ENCODE data around the gene ACTL10.
A peak's percentile ranks its signal among the peaks of the same experiment; 100 is the strongest.

The ACTL10 gene

DNA sequence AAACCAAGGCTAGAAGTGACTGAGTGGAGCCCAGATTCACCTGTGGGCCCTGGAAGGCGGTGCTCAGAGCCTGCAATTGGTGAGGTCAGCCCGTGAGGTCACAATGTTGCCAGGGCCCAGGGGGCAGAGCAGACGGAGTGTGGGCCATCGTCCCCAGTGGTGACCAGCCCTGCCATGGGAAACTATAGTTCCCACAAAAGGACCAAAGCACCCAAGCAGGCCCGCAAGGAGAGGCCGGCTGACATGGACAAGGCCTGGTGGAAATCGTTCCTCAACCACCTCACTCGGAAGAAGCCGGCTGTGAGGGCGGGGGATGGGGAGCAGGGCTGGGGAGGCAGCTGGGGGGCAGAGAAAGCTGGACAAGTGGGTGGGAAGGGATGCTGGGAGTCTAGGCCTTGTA lies 4.6 kb upstream of the ACTL10 start, which contains the start of gene C20orf144:
Gene C20orf144, plus strand, starts transcription at position 156 of the 400 bp plus-strand sequence. Its CDS starts 19 bp downstream, at position 175.
- DNase-seq (ENCODE audit: extremely low read depth in 1 of 2, low read depth in 1 of 2) = no peak

DNA sequence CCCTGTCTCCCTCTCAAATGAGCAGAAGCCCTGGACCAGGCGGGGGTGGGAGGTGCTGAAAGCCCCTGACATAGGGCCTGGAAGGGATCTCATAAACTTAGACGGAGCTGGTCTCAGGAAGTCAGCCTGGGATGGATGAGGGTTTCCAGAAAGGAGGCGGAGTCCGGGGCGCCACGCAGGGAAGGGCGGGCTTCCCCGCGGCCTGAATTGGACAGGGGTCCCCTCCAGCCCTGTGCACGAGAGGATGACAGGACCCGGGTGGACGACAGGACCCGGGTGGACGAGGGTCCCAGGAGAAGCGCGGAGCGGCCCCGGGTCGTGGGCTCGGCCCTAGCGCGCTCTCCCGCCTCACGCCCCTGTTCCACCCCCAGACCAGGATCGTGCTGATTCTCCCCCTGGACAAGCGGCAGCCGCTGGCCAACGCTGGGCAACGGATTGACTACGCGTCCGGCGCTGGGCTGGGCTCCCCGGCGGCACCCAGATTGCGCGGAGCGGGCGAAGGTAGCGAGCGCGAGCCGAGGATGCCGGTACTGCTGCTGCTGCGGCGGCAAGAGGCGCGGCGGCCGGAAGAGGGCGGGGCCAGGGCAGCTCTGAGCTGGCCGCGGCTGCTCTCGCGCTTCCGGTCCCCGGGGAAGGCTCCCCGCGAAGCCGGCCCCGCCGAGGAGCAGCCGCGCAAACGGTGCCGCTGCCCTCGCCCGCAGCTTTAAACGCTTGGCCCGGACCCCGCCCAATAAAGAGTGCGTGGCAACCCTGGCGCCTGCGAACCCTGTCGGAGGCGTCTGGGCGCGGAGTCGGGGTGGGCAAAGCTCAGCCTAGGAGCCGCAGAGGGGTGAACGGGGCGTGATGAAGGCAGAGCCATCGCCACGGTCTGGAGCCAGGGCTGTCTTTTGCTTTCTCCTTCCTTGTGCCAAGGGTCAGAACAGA lies 3.3 kb upstream of the ACTL10 start:
- peak; percentile 73 to 76 for DNase-seq (ENCODE audit: extremely low read depth in 1 of 2, low read depth in 1 of 2)

DNA sequence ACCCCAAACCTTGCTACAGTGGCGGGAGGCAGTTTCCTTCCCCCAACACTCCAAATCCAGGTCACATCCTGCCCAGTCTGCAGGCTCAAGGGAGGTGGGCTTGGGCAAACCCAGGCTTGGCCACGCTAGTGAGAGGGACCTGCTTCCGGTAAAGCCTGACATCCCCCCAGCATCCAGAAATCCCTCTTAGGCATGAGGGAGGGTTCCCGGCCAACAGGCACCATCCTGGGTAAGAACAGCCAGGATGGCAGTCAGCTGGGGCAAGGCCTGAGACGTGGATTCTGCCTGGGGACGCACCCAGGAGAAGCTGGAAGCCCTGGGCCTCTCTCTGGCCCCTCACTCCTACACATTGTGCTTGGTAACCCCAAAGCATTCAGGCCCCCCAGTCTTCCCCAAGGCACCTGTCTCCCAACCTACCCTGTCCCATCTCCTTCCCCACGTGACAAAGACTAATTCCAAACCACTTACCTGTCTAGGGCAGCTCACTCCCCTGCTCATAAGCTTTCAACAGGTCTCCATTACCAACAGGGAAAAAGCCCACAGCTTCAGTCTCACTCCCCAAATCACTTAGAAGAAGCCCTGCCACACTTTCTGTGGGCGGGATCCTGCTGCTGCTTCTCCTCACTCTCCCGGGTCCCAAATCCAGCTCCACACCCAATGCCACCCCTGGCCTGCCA lies 2.5 kb upstream of the ACTL10 start:
- DNase-seq (ENCODE audit: extremely low read depth in 1 of 2, low read depth in 1 of 2) = no peak

DNA sequence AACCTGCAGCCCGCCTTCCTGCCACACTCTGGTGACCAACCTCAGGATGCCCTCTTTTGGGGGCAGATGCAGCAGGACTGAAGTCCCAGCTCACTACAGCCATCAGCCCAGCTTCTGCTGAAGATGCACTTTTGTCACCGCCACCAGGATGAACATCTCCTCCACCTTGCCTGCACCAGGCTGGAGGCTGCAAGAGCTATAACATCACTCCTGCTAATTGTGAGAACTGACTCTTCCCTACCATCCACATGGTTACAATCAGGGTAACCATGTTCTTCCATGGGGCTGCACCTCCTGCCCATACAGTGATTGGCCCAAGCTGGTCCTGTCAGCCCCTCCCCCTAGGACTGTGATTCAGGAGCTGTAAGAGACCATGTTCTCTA lies 2.0 kb upstream of the ACTL10 start:
- no peak for DNase-seq (ENCODE audit: extremely low read depth in 1 of 2, low read depth in 1 of 2)

GRCh38 chr20:33667245-33667675 lies 517 bp downstream of the ACTL10 start:
- peak in 1 of 2 donors; percentile 33 for DNase-seq (ENCODE audit: extremely low read depth in 1 of 2, low read depth in 1 of 2)

DNA sequence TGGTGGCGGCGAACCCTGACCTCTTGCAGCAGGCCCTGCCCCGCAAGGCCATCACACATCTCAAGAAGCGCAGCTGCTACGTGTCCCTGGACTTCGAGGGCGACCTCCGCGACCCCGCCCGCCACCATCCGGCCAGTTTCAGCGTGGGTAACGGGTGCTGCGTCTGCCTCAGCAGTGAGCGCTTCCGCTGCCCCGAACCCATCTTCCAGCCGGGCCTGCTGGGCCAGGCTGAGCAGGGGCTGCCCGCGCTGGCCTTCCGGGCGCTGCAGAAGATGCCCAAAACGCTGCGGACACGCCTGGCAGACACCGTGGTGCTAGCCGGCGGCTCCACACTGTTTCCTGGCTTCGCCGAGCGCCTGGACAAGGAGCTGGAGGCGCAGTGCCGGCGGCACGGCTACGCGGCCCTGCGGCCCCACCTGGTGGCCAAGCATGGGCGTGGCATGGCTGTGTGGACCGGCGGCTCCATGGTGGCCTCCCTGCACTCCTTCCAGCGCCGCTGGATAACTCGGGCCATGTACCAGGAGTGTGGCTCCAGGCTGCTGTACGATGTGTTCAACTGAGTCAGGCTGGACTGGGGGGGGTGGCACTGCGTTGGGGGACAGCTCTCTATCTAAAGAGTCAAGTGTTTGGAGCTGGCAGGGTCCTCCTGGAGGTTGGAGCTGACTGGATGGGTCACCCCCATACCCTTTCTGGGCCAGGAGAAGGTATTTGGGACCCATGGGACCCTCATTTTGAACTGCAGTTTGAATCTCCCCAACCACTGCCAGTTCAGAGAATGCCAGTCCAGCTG lies 1.1 kb downstream of the ACTL10 start:
- DNase-seq (ENCODE audit: extremely low read depth in 1 of 2, low read depth in 1 of 2) = peak in 1 of 2 donors; percentile 61

- DNase-seq (ENCODE audit: extremely low read depth in 1 of 2, low read depth in 1 of 2) = no peak
Observed at GRCh38 chr20:33668466-33669155, 1.9 kb downstream of the ACTL10 start.

GRCh38 chr20:33669224-33669623 lies 2.5 kb downstream of the ACTL10 start:
- DNase-seq (ENCODE audit: extremely low read depth in 1 of 2, low read depth in 1 of 2) = no peak

DNA sequence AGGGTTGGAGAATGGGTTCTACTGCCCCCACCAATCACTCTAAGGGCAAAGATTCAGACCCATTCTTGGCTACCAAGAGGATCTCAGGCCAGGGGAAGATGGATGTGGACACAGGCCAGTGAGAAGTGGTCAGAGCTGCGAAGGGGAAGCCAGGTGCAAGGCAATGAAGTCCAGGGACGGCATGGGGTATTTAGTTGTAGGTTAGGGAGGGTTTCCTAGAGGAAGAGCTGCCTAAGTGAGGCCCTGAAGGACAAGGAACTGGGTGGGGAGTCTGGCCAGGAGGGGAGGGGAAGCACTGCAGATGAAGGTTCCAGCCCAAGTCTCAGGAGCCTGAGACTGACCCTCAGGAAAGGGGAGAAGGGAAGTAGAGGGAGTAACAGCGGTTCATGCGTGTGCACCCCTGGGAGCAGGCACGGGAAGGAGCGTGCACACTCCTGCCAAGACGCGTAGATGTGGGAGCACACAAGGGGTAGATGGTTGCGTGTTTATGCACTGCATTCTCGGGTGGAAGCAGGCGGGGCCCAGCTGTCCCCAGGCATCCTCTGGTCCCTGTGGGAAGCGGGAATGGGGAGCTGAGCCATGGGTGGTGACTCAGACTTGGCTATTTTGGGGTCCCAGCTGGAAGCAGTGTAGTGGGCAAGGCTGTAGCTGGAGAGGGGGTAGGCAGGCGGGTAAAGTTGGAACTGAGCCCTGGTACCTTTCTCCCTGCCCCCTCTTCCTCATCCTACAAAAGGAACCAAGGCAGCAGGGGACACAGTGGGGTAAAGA lies 3.3 kb downstream of the ACTL10 start:
- no peak for DNase-seq (ENCODE audit: extremely low read depth in 1 of 2, low read depth in 1 of 2)

DNA sequence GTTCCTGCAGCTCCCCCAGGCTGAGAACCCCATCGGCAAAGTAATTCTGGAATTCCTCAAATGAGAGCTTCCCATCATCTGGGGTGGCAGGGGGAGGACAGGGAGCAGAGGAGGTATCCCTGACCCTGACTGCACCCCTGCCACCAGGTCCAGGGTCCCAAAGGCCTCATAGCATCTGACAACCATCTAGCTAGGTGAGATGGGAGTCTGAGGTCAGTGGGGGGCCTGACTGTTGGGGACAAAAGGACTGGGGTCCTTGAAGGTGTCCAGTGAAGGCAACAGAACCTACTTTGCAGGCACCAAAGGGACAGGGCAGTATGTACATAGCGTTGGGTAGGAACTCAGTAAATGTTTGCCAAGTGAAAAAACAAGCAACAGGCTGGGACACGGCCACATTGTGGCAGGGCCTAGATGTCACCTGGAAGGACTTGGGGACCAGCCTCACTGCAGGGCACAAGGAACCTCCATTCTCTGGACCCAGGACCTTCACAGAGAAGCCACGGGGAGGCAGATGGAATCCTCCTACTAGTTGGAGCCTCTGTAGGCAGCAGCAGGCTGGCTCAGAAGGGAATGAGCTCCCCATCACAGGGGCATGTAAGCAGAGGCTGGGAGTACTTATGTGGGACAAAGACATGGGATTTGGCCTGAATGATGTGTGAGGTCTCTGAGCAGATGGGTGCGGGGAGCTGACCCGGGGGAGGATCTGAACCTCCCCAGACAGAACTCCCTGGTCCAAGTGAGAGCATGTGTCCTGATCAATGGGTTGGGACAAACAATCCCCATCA lies 4.2 kb downstream of the ACTL10 start:
- no peak for DNase-seq (ENCODE audit: extremely low read depth in 1 of 2, low read depth in 1 of 2)

- no peak for DNase-seq (ENCODE audit: extremely low read depth in 1 of 2, low read depth in 1 of 2)
Observed at GRCh38 chr20:33671573-33672288, 5.0 kb downstream of the ACTL10 start.

- DNase-seq (ENCODE audit: extremely low read depth in 1 of 2, low read depth in 1 of 2) = no peak
Observed at GRCh38 chr20:33672426-33673113, 5.8 kb downstream of the ACTL10 start.

DNA sequence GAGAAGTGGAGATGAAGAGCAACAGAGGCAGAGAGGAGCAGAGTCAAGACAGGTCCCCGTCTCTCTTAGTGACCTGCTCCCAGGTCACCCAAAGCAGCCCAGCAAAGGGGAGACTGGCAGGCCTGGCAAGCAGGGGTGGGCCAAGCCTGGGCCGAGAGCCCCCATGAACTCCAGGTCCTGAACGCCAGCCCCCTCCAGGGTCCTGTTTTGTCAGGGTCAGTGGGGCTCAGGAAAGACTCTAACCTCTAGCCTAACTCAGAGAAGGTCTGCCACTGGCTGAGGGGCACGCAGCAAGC lies 6.3 kb downstream of the ACTL10 start:
- DNase-seq (ENCODE audit: extremely low read depth in 1 of 2, low read depth in 1 of 2) = no peak

DNA sequence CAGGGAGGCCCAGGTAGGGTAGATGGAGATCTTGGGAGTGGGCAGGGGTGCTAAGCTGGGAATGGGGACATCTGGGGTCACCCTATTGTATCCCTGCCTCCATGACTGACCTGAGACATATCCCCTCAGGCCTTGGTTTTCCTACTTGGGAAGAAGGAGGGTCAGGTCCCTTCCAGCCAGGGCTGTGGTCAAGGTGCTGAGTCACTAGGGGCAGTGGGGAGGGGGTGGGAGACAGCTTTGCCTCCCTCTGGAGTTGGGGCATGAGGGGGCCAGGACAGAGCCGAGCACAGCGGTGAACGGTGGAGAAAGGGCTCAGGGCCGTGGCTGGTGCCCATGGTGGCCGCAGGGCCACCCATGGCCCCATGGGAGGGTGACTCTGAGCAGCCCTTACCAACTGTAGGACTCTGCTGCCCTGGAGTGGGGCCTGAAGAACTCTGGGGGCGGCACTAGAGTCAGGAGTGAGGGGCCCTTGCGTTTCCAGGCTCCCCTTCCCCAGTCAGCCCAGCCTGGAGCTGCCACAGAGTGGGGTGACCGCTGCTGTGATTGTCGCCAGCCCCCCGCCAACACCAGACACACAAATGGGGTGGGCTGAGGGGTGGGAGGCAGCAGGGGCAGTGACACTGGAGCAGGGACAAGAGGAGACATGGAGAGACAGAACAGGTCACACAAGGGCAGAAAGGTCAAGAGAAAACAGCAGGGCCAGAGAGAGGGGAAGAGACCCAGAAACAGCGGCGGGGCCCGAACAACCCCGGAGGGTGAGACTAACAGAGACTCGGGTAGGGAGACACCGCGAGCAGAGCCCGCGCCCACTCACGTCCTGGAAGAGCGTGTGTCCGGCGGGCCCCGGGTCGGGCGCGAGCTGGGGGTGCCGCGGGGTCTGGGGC lies 6.9 kb downstream of the ACTL10 start:
- no peak for DNase-seq (ENCODE audit: extremely low read depth in 1 of 2, low read depth in 1 of 2)

DNA sequence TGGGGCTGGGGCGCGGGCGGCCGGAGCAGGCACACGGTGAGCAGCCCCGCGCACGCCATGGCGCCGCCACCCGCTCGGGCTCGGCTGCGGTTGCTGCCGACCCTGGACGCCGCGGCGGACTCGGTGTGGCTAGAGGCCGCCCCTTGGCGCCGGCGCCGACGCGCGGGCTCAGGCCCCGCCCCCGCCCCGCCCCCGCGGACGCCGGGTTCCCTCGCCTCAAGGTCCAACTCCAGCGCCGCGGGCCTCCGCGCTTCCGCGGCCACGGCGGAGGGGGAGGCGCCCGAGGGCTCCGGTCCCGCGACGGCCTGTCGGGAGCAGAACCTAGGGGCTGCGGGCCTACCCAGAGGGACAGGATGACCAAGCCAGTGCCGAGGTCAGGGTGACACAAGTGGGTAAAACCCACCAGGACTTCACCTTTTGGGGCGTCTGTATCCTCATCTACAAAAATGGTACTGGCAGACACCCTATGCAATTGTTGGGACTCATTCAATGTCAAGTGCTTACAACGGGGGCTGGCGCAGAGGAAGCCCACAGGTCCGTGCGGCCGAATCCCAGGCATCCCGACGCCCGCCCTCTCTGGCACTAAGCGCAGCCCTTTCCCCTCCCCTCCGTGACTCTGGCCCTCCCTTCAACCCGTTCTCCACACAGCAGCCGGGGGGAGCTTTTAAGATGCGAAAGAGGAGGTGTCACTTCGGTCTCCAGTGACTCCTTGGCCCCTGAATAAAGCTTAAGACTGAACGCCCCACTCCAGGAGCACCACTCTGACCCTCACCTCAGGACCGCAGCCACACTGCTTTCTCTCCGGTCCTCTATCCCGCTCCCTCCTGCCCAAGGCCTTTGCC lies 7.8 kb downstream of the ACTL10 start, which contains the start of gene NECAB3:
Gene NECAB3, minus strand, starts transcription at position 135 of the 842 bp plus-strand sequence. Its CDS starts 76 bp downstream, at position 59.
- peak in 1 of 2 donors; percentile 53 for DNase-seq (ENCODE audit: extremely low read depth in 1 of 2, low read depth in 1 of 2)
